Activated B cell treated with CpG ODN at 0.5 μM for 24 hours (primary cell): ENCODE measurements around the gene NHERF2. TPM values are rescaled to one million over a fixed set of nuclear protein-coding genes. Genes with fewer than 3 reads are reported as not detected.

ENCODE experiments used
- ATAC-seq: fragments of 200-7000 bp; cut with Tn5 transposase; one replicate; pipeline ENCODE4 v1.10.0; 2021; ENCODE audit warnings: low read depth, mild to moderate bottlenecking, moderate library complexity
- CTCF ChIA-PET: fragments of 350-600 bp; sonication (Branson Sonifier 250); formaldehyde crosslinking; loops from one replicate; lab custom pipeline; 2021; ENCODE audit warnings: antibody characterized with exemption; lab: Charles Lee
- POLR2A ChIA-PET: fragments of 350-600 bp; sonication (Branson Sonifier 250); formaldehyde crosslinking; loops from one replicate; lab custom pipeline; 2021; ENCODE audit warnings: antibody characterized with exemption; lab: Charles Lee
- DNase-seq: peaks from one replicate; pipeline ENCODE4 v3.0.0; 2022
- H3K27ac Mint-ChIP-seq: one replicate; pipeline ENCODE4 v1.8.0; 2020; ENCODE audit warnings: mixed read lengths
- H3K27me3 Mint-ChIP-seq: one replicate; pipeline ENCODE4 v1.8.0; 2021; ENCODE audit warnings: mixed read lengths
- H3K36me3 Mint-ChIP-seq: one replicate; pipeline ENCODE4 v1.8.0; 2021; ENCODE audit warnings: low read depth, mixed read lengths
- H3K4me1 Mint-ChIP-seq: one replicate; pipeline ENCODE4 v1.8.0; 2021; ENCODE audit warnings: mixed read lengths
- H3K4me3 Mint-ChIP-seq: one replicate; pipeline ENCODE4 v1.8.0; 2020; ENCODE audit warnings: mild to moderate bottlenecking, mixed read lengths
- H3K9me3 Mint-ChIP-seq: one replicate; pipeline ENCODE4 v1.8.0; 2020; ENCODE audit warnings: mixed read lengths
- intact Hi-C: fragments of 100-400 bp; cut with micrococcal nuclease; formaldehyde crosslinking; loops from one replicate; pipeline ENCODE4 v1.15.1; 2024
- total RNA-seq: library from RNA; stranded (reverse); gene quantifications from 2 replicates; pipeline ENCODE4 v1.2.3, GENCODE V29; 2022
- TF ChIP-seq, protein P1 (sequence below): fragments of 200-600 bp; IDR thresholded peaks from one replicate; pipeline ENCODE4 v1.8.0; 2022; ENCODE audit warnings: antibody characterized with exemption, mild to moderate bottlenecking

The NHERF2 gene
- total RNA-seq, 1 donor from 2014 or later = 0.93 TPM

DNA sequence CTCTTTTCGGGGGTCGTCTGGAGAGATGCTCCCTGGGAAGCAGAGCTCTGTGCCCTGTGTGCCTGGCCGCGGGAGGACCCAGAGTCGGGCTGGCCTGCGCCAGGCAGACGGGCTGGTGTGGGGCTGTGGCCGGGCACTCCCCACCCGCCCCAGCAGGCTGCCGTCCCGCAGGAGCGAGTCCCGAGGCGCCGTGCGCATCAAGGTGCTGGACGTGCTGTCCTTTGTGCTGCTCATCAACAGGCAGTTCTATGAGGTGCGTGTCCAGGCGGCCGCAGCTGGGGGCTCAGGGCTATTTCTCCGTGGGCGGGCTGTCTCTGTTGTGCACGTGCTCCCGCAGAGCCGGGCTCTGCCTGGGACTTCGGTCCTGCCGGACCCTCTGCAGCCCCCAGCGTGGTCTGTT is 36.1 kb downstream of the NHERF2 start:
- H3K36me3 Mint-ChIP-seq = peaks cover 60% of the 10 kb centered on the region
- TF ChIP-seq, protein P1, sequence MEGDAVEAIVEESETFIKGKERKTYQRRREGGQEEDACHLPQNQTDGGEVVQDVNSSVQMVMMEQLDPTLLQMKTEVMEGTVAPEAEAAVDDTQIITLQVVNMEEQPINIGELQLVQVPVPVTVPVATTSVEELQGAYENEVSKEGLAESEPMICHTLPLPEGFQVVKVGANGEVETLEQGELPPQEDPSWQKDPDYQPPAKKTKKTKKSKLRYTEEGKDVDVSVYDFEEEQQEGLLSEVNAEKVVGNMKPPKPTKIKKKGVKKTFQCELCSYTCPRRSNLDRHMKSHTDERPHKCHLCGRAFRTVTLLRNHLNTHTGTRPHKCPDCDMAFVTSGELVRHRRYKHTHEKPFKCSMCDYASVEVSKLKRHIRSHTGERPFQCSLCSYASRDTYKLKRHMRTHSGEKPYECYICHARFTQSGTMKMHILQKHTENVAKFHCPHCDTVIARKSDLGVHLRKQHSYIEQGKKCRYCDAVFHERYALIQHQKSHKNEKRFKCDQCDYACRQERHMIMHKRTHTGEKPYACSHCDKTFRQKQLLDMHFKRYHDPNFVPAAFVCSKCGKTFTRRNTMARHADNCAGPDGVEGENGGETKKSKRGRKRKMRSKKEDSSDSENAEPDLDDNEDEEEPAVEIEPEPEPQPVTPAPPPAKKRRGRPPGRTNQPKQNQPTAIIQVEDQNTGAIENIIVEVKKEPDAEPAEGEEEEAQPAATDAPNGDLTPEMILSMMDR = no peak

DNA sequence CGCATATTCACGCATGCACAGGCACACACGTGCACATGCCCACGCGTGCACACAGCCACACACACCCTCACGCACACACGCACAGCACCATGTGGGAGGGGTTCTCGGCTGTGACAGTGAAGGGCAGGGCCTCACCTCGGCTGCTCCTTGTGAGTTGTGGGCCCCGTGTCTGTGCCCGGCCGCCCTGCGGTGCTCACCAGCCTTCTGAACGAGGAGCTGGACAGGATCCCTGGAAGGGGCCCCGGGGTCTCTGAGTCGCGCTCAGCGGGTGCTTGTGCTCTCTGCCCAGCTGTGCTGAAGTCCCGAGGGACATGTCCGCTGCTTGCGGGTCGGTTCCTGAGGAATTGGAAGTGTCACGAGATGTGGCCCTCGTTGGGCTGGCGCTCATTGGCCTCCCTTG is 37.2 kb downstream of the NHERF2 start:
- Mint-ChIP-seq H3K36me3 (peaks cover 62% of the 10 kb centered on the region), H3K27me3 (no peaks in the 10 kb centered on the region), H3K4me3 (no peak overlapping the region), H3K4me1 (no peaks in the 10 kb centered on the region), H3K27ac (no peak overlapping the region), H3K9me3 (no peaks in the 10 kb centered on the region)
- intact Hi-C loops = no loop called here
- ChIA-PET CTCF (no interaction called here), POLR2A (no interaction called here)
- ATAC-seq (no peak), DNase-seq (no peak)
- TF ChIP-seq, protein P1 = no peak

More for the DNA sequence above, 36.1 kb downstream of the NHERF2 start:
- intact Hi-C loops = no loop called here
- ATAC-seq (no peak), DNase-seq (no peak)
- H3K4me1 Mint-ChIP-seq = no peaks in the 10 kb centered on the region
- H3K27ac Mint-ChIP-seq = no peak overlapping the region
- ChIA-PET CTCF (no interaction called here), POLR2A (no interaction called here)
- no peaks in the 10 kb centered on the region for H3K9me3 Mint-ChIP-seq
- no peak overlapping the region for H3K4me3 Mint-ChIP-seq
- no peaks in the 10 kb centered on the region for H3K27me3 Mint-ChIP-seq

GRCh38 chr16:2064368-2064945 is 37.8 kb downstream of the NHERF2 start:
- H3K9me3 Mint-ChIP-seq = no peaks in the 10 kb centered on the region

GRCh38 chr16:2066139-2066538 is 39.4 kb downstream of the NHERF2 start:
- POLR2A ChIA-PET = no interaction called here
- Mint-ChIP-seq H3K27ac (no peak overlapping the region), H3K27me3 (no peaks in the 10 kb centered on the region), H3K4me3 (no peak overlapping the region), H3K4me1 (no peaks in the 10 kb centered on the region), H3K36me3 (peaks cover 65% of the 10 kb centered on the region), H3K9me3 (no peaks in the 10 kb centered on the region)
- CTCF ChIA-PET = no interaction called here
- ATAC-seq (no peak), DNase-seq (no peak)
- intact Hi-C loops = no loop called here
- TF ChIP-seq, protein P1 = no peak

More at GRCh38 chr16:2064368-2064945, 37.8 kb downstream of the NHERF2 start:
- Mint-ChIP-seq H3K27ac (no peak overlapping the region), H3K4me1 (no peaks in the 10 kb centered on the region), H3K36me3 (peaks cover 64% of the 10 kb centered on the region), H3K27me3 (no peaks in the 10 kb centered on the region), H3K4me3 (no peak overlapping the region)
- ChIA-PET CTCF (no interaction called here), POLR2A (interaction anchor here (0.6 kb wide), 1 partner anchor 8 kb away, joined by 11 read pairs; no protein-coding TSS in a partner anchor)
- DNase-seq (no peak), ATAC-seq (no peak)
- TF ChIP-seq, protein P1 = no peak
- intact Hi-C loops = no loop called here

DNA sequence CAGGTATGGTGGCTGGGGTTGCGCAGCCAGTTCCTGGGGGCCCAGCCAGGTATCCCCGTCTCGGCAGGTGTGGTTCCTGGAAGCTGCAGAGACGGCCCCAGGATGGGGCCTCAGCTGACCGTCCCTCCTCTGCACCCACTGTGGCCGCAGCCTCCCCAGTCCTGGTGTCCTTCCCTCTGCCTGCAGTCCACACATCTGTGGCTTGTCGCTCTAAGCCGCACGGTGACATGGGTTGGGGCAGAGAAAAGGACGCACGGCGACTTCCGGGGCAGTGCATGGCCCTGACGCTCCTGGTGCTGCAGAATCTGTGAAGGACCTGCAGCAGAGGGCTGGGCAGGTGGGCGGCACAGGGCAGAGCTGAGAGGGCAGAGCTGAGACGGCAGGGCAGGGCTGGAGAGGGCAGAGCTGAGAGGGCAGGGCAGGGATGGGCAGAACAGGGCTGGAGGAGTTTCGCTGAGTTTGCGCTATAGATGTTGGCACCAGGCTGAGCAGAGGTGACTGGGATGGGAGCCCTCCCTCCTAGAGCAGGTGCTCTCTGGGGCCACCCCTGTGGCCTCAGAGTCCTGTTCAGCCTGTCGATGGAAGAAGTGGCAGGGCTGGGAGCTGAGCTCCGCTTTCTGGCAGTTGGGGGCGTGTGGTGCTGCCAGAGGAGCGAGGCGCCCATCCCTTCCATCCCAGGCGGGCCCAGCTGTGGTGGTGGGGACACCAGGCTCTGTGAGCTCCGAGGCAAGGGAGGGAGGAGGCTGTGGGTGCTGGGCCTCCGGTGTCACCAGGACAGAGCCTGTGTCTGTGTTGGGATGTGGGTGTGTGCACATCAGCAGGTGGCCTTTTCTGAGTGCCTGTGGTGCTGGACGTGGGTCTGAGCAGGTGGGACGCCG is 44.1 kb downstream of the NHERF2 start:
- Mint-ChIP-seq H3K27ac (no peak overlapping the region), H3K4me1 (no peaks in the 10 kb centered on the region), H3K9me3 (no peaks in the 10 kb centered on the region), H3K27me3 (no peaks in the 10 kb centered on the region), H3K4me3 (no peak overlapping the region), H3K36me3 (peaks cover 67% of the 10 kb centered on the region)
- ChIA-PET CTCF (no interaction called here), POLR2A (no interaction called here)
- TF ChIP-seq, protein P1 = no peak
- DNase-seq (no peak), ATAC-seq (no peak)
- intact Hi-C loops = no loop called here
